IMR-90 (cell line): Measurements from ENCODE around the gene AUTS2. TPM values are rescaled to one million over a fixed set of nuclear protein-coding genes. Genes with fewer than 3 reads are reported as not detected.

ENCODE experiments used
- ATAC-seq: fragments of 200-7000 bp; cut with Tn5 transposase; 2 replicates; pipeline ENCODE4 v1.9.1; 2020; ENCODE audit warnings: low read depth, mild to moderate bottlenecking, moderate library complexity
- BruUV-seq: library from RNA; stranded (reverse); fragments of 400-500 nt; replicated peaks from 2 replicates; lab custom pipeline; 2021; lab: Mats Ljungman, UMichigan
- CTCF ChIA-PET: fragments of 300-600 bp; formaldehyde crosslinking; extraction: SDS; loops from one replicate; lab custom pipeline; 2021; ENCODE audit warnings: antibody characterized with exemption; lab: Yijun Ruan, JAX
- POLR2A ChIA-PET: fragments of 300-600 bp; sonication (Branson Sonifier 250); formaldehyde crosslinking; loops from one replicate; lab custom pipeline; 2022; ENCODE audit warnings: antibody characterized with exemption; ENCODE audit not compliant: unreplicated experiment; lab: Charles Lee
- DNase-seq: peaks from one replicate; pipeline ENCODE4 v3.0.0; 2013
- H2AFZ ChIP-seq: replicated peaks from 2 replicates; pipeline ENCODE3; 2013; ENCODE audit warnings: low read length, mild to moderate bottlenecking; ENCODE audit not compliant: poor library complexity
- H2AK5ac ChIP-seq: 2 replicates; pipeline ENCODE4 v1.6.1; 2013; ENCODE audit warnings: low read depth, low read length, inconsistent platforms
- H2AK9ac ChIP-seq: replicated peaks from 2 replicates; pipeline ENCODE3; 2013; ENCODE audit warnings: mild to moderate bottlenecking, low read depth, low read length, moderate library complexity; ENCODE audit not compliant: poor library complexity
- H2BK120ac ChIP-seq: 2 replicates; pipeline ENCODE4 v1.6.1; 2013; ENCODE audit warnings: low read depth, low read length, inconsistent platforms
- H2BK15ac ChIP-seq: 3 replicates; pipeline ENCODE4 v1.6.1; 2013; ENCODE audit warnings: low read depth, low read length, inconsistent platforms
- H2BK20ac ChIP-seq: 2 replicates; pipeline ENCODE4 v1.6.1; 2013; ENCODE audit warnings: low read depth, mild to moderate bottlenecking, inconsistent platforms, low read length, moderate library complexity
- H2BK5ac ChIP-seq: 2 replicates; pipeline ENCODE4 v1.6.1; 2013; ENCODE audit warnings: mild to moderate bottlenecking, low read depth, low read length, inconsistent platforms; ENCODE audit not compliant: poor library complexity, severe bottlenecking
- H3K14ac ChIP-seq: replicated peaks from 2 replicates; pipeline ENCODE4 v1.6.1; 2013; ENCODE audit warnings: low read depth, low read length, inconsistent platforms
- H3K18ac ChIP-seq: 2 replicates; pipeline ENCODE4 v1.6.1; 2013; ENCODE audit warnings: low read depth, low read length, control low read depth
- H3K23ac ChIP-seq: 2 replicates; pipeline ENCODE4 v1.6.1; 2013; ENCODE audit warnings: low read depth, low read length, inconsistent platforms
- H3K27ac ChIP-seq: 2 replicates; pipeline ENCODE4 v1.5.1; 2013; ENCODE audit warnings: mild to moderate bottlenecking, control low read depth, low read length; ENCODE audit not compliant: insufficient read depth
- H3K27me3 ChIP-seq: 2 replicates; pipeline ENCODE4 v1.6.1; 2013; ENCODE audit warnings: low read length; ENCODE audit not compliant: control insufficient read depth, insufficient read depth
- H3K36me3 ChIP-seq: 2 replicates; pipeline ENCODE4 v1.6.1; 2013; ENCODE audit warnings: low read length, mixed read lengths; ENCODE audit not compliant: control insufficient read depth, insufficient read depth
- H3K4ac ChIP-seq: 2 replicates; pipeline ENCODE4 v1.6.1; 2013; ENCODE audit warnings: low read depth, low read length, inconsistent platforms
- H3K4me1 ChIP-seq: 2 replicates; pipeline ENCODE4 v1.6.1; 2013; ENCODE audit warnings: low read length, mixed read lengths; ENCODE audit not compliant: control insufficient read depth, insufficient read depth
- H3K4me2 ChIP-seq: 2 replicates; pipeline ENCODE4 v1.6.1; 2013; ENCODE audit warnings: low read depth, mild to moderate bottlenecking, control low read depth, low read length, moderate library complexity
- H3K4me3 ChIP-seq: 2 replicates; pipeline ENCODE4 v1.5.1; 2013; ENCODE audit warnings: low read depth, mild to moderate bottlenecking, control low read depth, low read length, moderate library complexity; ENCODE audit not compliant: insufficient read depth
- H3K56ac ChIP-seq: 2 replicates; pipeline ENCODE4 v1.6.1; 2013; ENCODE audit warnings: low read length, inconsistent platforms; ENCODE audit not compliant: insufficient read depth; ENCODE audit errors: extremely low read depth
- H3K79me1 ChIP-seq, 2 experiments: 2 replicates each; pipeline ENCODE4 v1.6.1; 2013; ENCODE audit warnings: low read length in 2 of 2, inconsistent platforms in 1 of 2, low read depth in 1 of 2
- H3K9ac ChIP-seq: 2 replicates; pipeline ENCODE4 v1.6.1; 2013; ENCODE audit warnings: low read depth, low read length, control low read depth
- H3K9me1 ChIP-seq: 2 replicates; pipeline ENCODE4 v1.6.1; 2013; ENCODE audit warnings: low read length, inconsistent platforms; ENCODE audit not compliant: insufficient read depth
- H3K9me3 ChIP-seq: 2 replicates; pipeline ENCODE4 v1.6.1; 2013; ENCODE audit warnings: low read length; ENCODE audit not compliant: control insufficient read depth, insufficient read depth
- H4K20me1 ChIP-seq: 2 replicates; pipeline ENCODE4 v1.6.1; 2013; ENCODE audit warnings: low read length, inconsistent platforms; ENCODE audit not compliant: insufficient read depth
- H4K5ac ChIP-seq: 2 replicates; pipeline ENCODE4 v1.6.1; 2013; ENCODE audit warnings: mild to moderate bottlenecking, low read depth, low read length, control low read depth
- H4K8ac ChIP-seq, 2 experiments: 2 replicates each; pipeline ENCODE4 v1.6.1; 2013; ENCODE audit warnings: low read depth in 2 of 2, low read length in 2 of 2, control low read depth in 1 of 2, inconsistent platforms in 1 of 2
- H4K91ac ChIP-seq: 2 replicates; pipeline ENCODE4 v1.6.1; 2013; ENCODE audit warnings: low read depth, low read length, inconsistent platforms; ENCODE audit not compliant: insufficient read depth
- BHLHE40 ChIP-seq: fragments of 150-350 bp; IDR thresholded peaks from 2 replicates; pipeline ENCODE4 v1.6.1; 2016; ENCODE audit warnings: mild to moderate bottlenecking, low read depth, low read length
- CEBPB ChIP-seq: IDR thresholded peaks from 2 replicates; pipeline ENCODE4 v1.6.1; 2012; ENCODE audit warnings: low read depth, low read length, improper control_type of control experiment
- CHD1 ChIP-seq: IDR thresholded peaks from 2 replicates; pipeline ENCODE4 v1.6.1; 2012; ENCODE audit warnings: low read depth, low read length, improper control_type of control experiment
- CTCF ChIP-seq: conservative IDR thresholded peaks from 2 replicates; pipeline ENCODE4 v1.5.1; 2012; ENCODE audit warnings: mild to moderate bottlenecking, low read depth, low read length, improper control_type of control experiment
- ELK1 ChIP-seq: fragments of 150-350 bp; IDR thresholded peaks from 2 replicates; pipeline ENCODE4 v1.6.1; 2016; ENCODE audit warnings: low read depth, mild to moderate bottlenecking, low read length, moderate library complexity, borderline replicate concordance
- FOS ChIP-seq: fragments of 150-350 bp; IDR thresholded peaks from 2 replicates; pipeline ENCODE4 v1.6.1; 2016; ENCODE audit warnings: low read depth, low read length
- MAFK ChIP-seq: IDR thresholded peaks from 2 replicates; pipeline ENCODE4 v1.6.1; 2012; ENCODE audit warnings: low read depth, low read length, improper control_type of control experiment
- MAZ ChIP-seq: IDR thresholded peaks from 2 replicates; pipeline ENCODE4 v1.6.1; 2012; ENCODE audit warnings: low read depth, mild to moderate bottlenecking, low read length, improper control_type of control experiment, moderate library complexity, borderline replicate concordance
- MXI1 ChIP-seq: IDR thresholded peaks from 2 replicates; pipeline ENCODE4 v1.6.1; 2012; ENCODE audit warnings: low read depth, mild to moderate bottlenecking, low read length, moderate library complexity, borderline replicate concordance
- NFE2L2 ChIP-seq: fragments of 150-350 bp; IDR thresholded peaks from 2 replicates; pipeline ENCODE4 v1.6.1; 2016; ENCODE audit warnings: low read depth, mild to moderate bottlenecking, low read length
- POLR2A ChIP-seq: IDR thresholded peaks from 2 replicates; pipeline ENCODE4 v1.6.1; 2012; ENCODE audit warnings: mild to moderate bottlenecking, low read depth, low read length
- RAD21 ChIP-seq: IDR thresholded peaks from 2 replicates; pipeline ENCODE4 v1.6.1; 2012; ENCODE audit warnings: low read length, improper control_type of control experiment
- RCOR1 ChIP-seq: IDR thresholded peaks from 2 replicates; pipeline ENCODE4 v1.6.1; 2012; ENCODE audit warnings: mild to moderate bottlenecking, low read length, improper control_type of control experiment; ENCODE audit not compliant: insufficient replicate concordance
- RFX5 ChIP-seq: IDR thresholded peaks from 2 replicates; pipeline ENCODE4 v1.8.0; 2012; ENCODE audit warnings: low read depth, mild to moderate bottlenecking, low read length, moderate library complexity
- SMC3 ChIP-seq: fragments of 150-350 bp; IDR thresholded peaks from 2 replicates; pipeline ENCODE4 v1.6.1; 2016; ENCODE audit warnings: low read depth, mild to moderate bottlenecking, antibody characterized with exemption, low read length, moderate library complexity
- USF2 ChIP-seq: fragments of 150-350 bp; IDR thresholded peaks from 2 replicates; pipeline ENCODE4 v1.6.1; 2017; ENCODE audit warnings: mild to moderate bottlenecking, antibody characterized with exemption, low read length, low read depth
- WGBS, 2 experiments: methylation state at CpG; one replicate each; pipeline versions ENCODE4 v1.1.5 to v1.1.7; 2013; ENCODE audit warnings: missing lambda C conversion rate in 2 of 2; ENCODE audit not compliant: insufficient read length in 1 of 2; ENCODE audit errors: extremely low coverage in 2 of 2; 5-methylcytosine and 5-hydroxymethylcytosine counted together
- dilution Hi-C: fragments of 300-500 bp; cut with HindIII; formaldehyde crosslinking; loops from one replicate; pipeline ENCODE4 v1.14.3; 2018; ENCODE audit warnings: low sequenced_read_pairs; ENCODE audit not compliant: unreplicated experiment
- in situ Hi-C: fragments of 300-500 bp; cut with MboI; formaldehyde crosslinking; loops from 3 replicates; pipeline ENCODE4 v1.14.3; 2019; ENCODE audit warnings: low sequenced_read_pairs, inconsistent platforms, mixed read lengths
- intact Hi-C: fragments of 100-400 bp; cut with micrococcal nuclease; formaldehyde crosslinking; loops from 2 replicates; pipeline ENCODE4 v1.10.0; 2022
- polyA plus RNA-seq, 3 experiments: library from polyadenylated mRNA; depleted of rRNA; stranded (reverse); fragments of >200 nt; gene quantifications; 2 replicates each; pipeline ENCODE4 v1.2.3, GENCODE V29; 2012; ENCODE audit warnings: low replicate concordance in 1 of 3
- total RNA-seq: library from RNA; depleted of rRNA; stranded (reverse); fragments of >200 nt; gene quantifications from 2 replicates; pipeline ENCODE4 v1.2.3, GENCODE V29; 2012

AUTS2 gene
- total and polyA plus RNA-seq, 2 of the 4 experiments (the other 2 are of a cell fraction) = 0.90 to 3.0 TPM

- dilution Hi-C loops = no loop called here
- TF ChIP-seq CTCF (no peak), RCOR1 (no peak), MAFK (no peak), CHD1 (no peak), RAD21 (no peak), MXI1 (no peak), NFE2L2 (no peak), USF2 (no peak), MAZ (no peak), CEBPB (no peak), ELK1 (no peak), POLR2A (no peak), SMC3 (no peak), BHLHE40 (no peak), FOS (no peak), RFX5 (no peak)
- intact Hi-C loops = loop anchor here (2.0 kb wide), 1 partner anchor 53 kb away; no protein-coding TSS in a partner anchor
- Histone ChIP-seq H3K4me2 (no peak overlapping the region), H3K9me3 (no peaks in the 10 kb centered on the region), H2AK5ac (no peak overlapping the region), H3K4ac (no peak overlapping the region), H3K14ac (no peak overlapping the region), H3K9me1 (no peaks in the 10 kb centered on the region; the same call in 1 of the 2 replicates), H2BK20ac (no peak overlapping the region), H3K79me1 (no peaks in the 10 kb centered on the region), H3K9ac (no peak overlapping the region), H2AFZ (no peak overlapping the region), H4K20me1 (no peaks in the 10 kb centered on the region), H2BK120ac (no peak overlapping the region), H3K36me3 (no peaks in the 10 kb centered on the region), H3K4me1 (peaks cover 2% of the 10 kb centered on the region; the same call in 1 of the 2 replicates), H4K5ac (no peak overlapping the region), H3K4me3 (no peak overlapping the region), H3K27ac (no peak overlapping the region), H4K91ac (no peak overlapping the region), H3K56ac (no peak overlapping the region), H2BK15ac (no peak overlapping the region), H4K8ac (no peak overlapping the region), H3K18ac (no peak overlapping the region), H3K27me3 (no peaks in the 10 kb centered on the region), H2AK9ac (no peak overlapping the region), H2BK5ac (no peak overlapping the region), H3K23ac (no peak overlapping the region)
- ChIA-PET POLR2A (no interaction called here), CTCF (interaction anchor here (0.7 kb wide), 1 partner anchor 428 kb away, joined by 5 read pairs; no protein-coding TSS in a partner anchor)
- WGBS, 2 experiments = no CpG with 5 or more reads among the region's 2 CpGs
- BruUV-seq = no TSS peak
- DNase-seq (no peak), ATAC-seq (no peak)
- in situ Hi-C loops = no loop called here
Observed at GRCh38 chr7:70641882-70642281, 1043.6 kb downstream of the AUTS2 start.
